Mesothelial cell of epicardium (in vitro differentiated cells): Measurements from ENCODE around the gene REPS1. TPM values are rescaled to one million over a fixed set of nuclear protein-coding genes. Genes with fewer than 3 reads are reported as not detected.

ENCODE experiments used
- DNase-seq, 2 experiments: peaks; one replicate each; pipeline ENCODE4 v3.0.0; 2021; ENCODE audit warnings: low spot score in 2 of 2; ENCODE audit not compliant: unreplicated experiment in 2 of 2
- H3K27ac Mint-ChIP-seq: 2 replicates; pipeline ENCODE4 v1.8.0; 2021; ENCODE audit warnings: mixed read lengths
- H3K27me3 Mint-ChIP-seq: 2 replicates; pipeline ENCODE4 v1.8.0; 2021; ENCODE audit warnings: low read depth, mixed read lengths
- H3K36me3 Mint-ChIP-seq: 2 replicates; pipeline ENCODE4 v1.8.0; 2021; ENCODE audit warnings: mixed read lengths
- H3K4me1 Mint-ChIP-seq: 2 replicates; pipeline ENCODE4 v1.8.0; 2021; ENCODE audit warnings: mixed read lengths
- H3K4me3 Mint-ChIP-seq: 2 replicates; pipeline ENCODE4 v1.8.0; 2021; ENCODE audit warnings: mild to moderate bottlenecking, moderate library complexity, mixed read lengths
- H3K9me3 Mint-ChIP-seq: 2 replicates; pipeline ENCODE4 v1.8.0; 2021; ENCODE audit warnings: mixed read lengths
- total RNA-seq: library from RNA; stranded (reverse); gene quantifications from 3 replicates; pipeline ENCODE4 v1.2.1, GENCODE V29; 2021
- TF ChIP-seq, protein P1 (sequence below): fragments of 200-600 bp; sonication (generic); IDR thresholded peaks from one replicate; pipeline ENCODE4 v1.5.0; 2021; ENCODE audit warnings: antibody characterized with exemption; ENCODE audit not compliant: unreplicated experiment

REPS1 gene
- total RNA-seq, 1 donor from 2014 or later, result 95.4 TPM

DNA sequence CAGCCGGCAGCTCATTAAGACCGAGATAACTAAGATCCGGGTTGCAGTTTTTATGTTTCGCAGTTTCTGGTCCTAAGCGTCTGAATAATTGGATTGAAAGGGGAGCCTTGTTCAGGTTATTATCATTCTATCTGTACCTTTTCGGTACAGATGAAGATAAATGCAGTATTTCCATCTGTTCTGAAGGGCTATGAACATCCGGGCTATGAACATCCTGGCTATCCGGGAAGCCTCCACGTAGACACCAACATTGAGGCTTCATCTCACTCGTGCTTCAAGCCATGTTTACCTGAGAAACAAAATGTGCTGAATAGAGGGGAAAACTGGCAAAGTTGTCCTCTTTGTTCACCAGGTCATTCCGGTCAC lies 399 bp upstream of the REPS1 start:
- H3K4me3 Mint-ChIP-seq, result peak overlapping the region; percentile 89
- H3K27ac Mint-ChIP-seq, result peak overlapping the region; percentile 95
- no peak for DNase-seq
- no peaks in the 10 kb centered on the region for H3K27me3 Mint-ChIP-seq
- H3K9me3 Mint-ChIP-seq, result no peaks in the 10 kb centered on the region
- H3K36me3 Mint-ChIP-seq, result no peaks in the 10 kb centered on the region
- TF ChIP-seq, protein P1, sequence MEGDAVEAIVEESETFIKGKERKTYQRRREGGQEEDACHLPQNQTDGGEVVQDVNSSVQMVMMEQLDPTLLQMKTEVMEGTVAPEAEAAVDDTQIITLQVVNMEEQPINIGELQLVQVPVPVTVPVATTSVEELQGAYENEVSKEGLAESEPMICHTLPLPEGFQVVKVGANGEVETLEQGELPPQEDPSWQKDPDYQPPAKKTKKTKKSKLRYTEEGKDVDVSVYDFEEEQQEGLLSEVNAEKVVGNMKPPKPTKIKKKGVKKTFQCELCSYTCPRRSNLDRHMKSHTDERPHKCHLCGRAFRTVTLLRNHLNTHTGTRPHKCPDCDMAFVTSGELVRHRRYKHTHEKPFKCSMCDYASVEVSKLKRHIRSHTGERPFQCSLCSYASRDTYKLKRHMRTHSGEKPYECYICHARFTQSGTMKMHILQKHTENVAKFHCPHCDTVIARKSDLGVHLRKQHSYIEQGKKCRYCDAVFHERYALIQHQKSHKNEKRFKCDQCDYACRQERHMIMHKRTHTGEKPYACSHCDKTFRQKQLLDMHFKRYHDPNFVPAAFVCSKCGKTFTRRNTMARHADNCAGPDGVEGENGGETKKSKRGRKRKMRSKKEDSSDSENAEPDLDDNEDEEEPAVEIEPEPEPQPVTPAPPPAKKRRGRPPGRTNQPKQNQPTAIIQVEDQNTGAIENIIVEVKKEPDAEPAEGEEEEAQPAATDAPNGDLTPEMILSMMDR, result peak; percentile 71
- peaks cover 23% of the 10 kb centered on the region for H3K4me1 Mint-ChIP-seq

DNA sequence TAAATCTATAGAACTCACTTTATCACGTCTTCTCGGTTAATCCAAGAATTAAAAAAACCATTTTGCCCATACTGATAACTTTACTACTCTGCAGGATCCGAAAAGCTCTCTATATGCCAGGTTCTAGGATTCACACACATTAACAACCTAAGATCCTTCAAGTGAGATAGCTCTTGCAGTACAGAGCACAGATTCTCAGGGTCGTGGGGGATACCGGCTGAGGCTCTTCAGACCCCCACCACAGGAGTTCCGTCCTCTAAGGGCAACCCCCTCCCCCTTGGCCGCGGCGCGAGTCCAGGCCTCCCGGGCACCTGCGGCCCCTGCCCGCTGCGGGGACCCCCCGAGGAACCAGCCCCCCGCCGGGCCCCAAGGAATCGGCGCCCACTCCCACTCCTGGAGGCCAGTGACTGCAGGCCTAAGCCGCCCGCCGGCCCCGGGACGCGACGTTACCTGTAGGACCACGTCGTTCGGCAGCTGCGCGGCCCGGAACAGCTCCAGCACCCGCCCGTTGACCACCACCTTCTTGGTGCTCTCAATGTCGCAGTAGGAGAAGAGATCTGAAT lies 892 bp downstream of the REPS1 start:
- Mint-ChIP-seq H3K4me3 (no peak overlapping the region), H3K9me3 (no peaks in the 10 kb centered on the region), H3K36me3 (no peaks in the 10 kb centered on the region), H3K4me1 (peaks cover 17% of the 10 kb centered on the region), H3K27ac (peak overlapping the region; percentile 81), H3K27me3 (no peaks in the 10 kb centered on the region)
- TF ChIP-seq, protein P1, result no peak
- DNase-seq, result peak; percentile 22 to 61

DNA sequence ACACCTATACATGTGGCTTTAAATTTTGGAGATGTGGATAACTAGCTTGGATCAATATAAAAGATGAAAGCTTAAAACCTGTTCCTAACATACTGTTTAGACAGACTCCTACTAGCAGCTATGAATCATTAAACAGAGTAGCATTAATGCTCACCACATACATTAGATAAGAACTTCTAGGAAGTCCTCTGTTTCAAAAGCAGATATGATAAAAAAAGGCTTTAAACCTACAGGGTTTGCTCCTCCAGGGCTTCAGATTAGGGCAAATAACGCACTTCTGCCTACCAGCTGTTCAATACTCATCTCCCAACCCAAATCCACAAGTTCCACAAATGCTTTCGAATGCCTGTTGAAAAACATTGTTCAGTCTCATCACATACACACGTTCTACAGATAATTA lies 1.5 kb downstream of the REPS1 start:
- Mint-ChIP-seq H3K27me3 (no peaks in the 10 kb centered on the region), H3K27ac (peak overlapping the region; percentile 81), H3K36me3 (no peaks in the 10 kb centered on the region), H3K4me3 (no peak overlapping the region), H3K4me1 (peaks cover 23% of the 10 kb centered on the region), H3K9me3 (no peaks in the 10 kb centered on the region)
- TF ChIP-seq, protein P1, result no peak
- no peak for DNase-seq

DNA sequence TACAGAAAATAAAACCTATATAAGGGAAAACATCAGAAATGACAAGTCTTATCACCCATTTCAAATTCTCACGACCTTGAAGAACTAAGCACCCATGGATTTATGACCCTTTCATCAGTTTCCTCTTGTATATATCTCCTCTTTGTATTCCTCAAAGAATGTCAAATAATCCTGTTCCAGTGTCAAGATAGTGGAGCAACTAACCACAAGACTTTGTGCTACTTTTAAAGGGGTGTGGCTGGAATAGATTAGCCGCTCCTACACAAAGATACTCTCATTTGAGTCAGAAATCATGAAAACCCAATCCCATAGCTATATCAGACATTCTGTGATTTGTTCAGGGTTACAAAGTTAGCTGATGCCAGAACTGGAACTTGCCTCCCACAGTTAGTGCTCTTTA lies 6.6 kb downstream of the REPS1 start:
- Mint-ChIP-seq H3K27ac (no peak overlapping the region), H3K9me3 (no peaks in the 10 kb centered on the region), H3K4me1 (peaks cover 21% of the 10 kb centered on the region), H3K27me3 (no peaks in the 10 kb centered on the region), H3K36me3 (no peaks in the 10 kb centered on the region), H3K4me3 (no peak overlapping the region)
- TF ChIP-seq, protein P1, result no peak
- DNase-seq, result no peak

DNA sequence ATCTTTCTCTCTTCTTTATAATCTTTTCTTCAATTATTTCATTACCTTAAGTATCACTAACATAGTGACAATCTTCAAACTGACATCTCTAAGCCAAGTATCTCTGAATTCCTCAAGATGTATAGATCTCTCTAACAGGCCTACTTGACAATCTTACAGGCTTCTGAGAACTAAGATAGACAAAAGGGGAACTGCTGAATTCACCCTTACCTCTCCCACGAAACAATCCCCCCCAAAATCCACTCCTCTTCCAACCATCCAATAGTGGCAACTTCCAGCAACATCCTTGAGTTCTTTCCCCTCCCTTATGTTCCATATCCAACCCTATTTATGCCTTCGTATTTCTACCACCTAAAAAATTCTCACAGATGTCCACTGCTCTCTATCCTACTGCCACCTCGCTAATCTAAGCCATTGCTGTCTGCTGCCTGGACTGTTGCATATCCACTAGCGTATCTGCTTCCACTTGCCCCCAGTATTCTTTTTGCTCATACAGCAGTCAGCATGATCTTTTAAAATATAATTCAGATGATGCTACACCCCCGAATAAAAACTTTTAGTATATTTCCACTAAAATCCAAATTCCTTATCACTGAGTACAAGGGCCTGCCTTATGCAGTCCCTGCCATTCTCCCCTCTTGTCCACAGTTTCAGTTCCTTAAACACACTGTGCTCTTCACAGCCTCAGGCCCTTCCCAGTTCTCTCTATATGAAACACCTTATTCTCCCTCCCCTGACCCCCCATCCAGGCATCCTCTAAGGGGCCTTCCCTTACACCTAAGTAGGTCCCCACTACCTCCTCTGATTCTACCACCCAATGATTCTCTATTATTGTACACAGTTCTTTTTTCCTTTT lies 8.0 kb downstream of the REPS1 start:
- Mint-ChIP-seq H3K36me3 (no peaks in the 10 kb centered on the region), H3K9me3 (no peaks in the 10 kb centered on the region), H3K4me3 (no peak overlapping the region), H3K27ac (no peak overlapping the region), H3K4me1 (peaks cover 23% of the 10 kb centered on the region), H3K27me3 (no peaks in the 10 kb centered on the region)
- DNase-seq, result no peak
- TF ChIP-seq, protein P1, result no peak
